ENCODE data around the gene MEOX2.

DNA sequence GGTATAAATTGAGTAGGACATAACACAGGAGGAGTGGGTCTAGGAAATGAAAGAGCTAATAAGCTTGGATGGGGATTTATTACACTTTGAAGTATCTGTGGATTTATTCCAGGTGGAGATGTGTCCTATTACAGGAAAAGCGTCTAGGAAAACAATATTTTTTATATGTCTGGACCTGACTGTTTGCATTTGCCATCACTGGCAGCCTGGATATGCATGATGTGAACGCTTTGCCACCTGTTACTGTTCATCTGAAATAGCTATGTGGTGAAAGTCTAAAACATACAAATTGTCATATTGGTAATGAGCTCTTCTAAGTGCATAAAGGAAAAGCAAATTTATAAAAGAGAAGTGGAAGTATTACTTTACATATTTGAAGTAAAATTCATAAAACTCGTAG, 93.1 kb downstream of the MEOX2 start:
- TF ChIP-seq EZH2 (IDR thresholded peaks at IDR 0.05), result no peak
- TF ChIP-seq POLR2AphosphoS5 (IDR thresholded peaks at IDR 0.05; ENCODE audit: borderline replicate concordance, low read depth, low read length), result no peak
